NCI-H460 (cell line): ENCODE results near the gene AFAP1. TPM values are rescaled to one million over a fixed set of nuclear protein-coding genes. Genes with fewer than 3 reads are reported as not detected.
"Not testable (repeated sequence)": the region's sequence is repeated elsewhere in the genome, so short reads cannot be mapped to it uniquely, and the experiment has no call there.

Source experiments
- DNase-seq: peaks from one replicate; pipeline ENCODE4 v3.0.0-alpha.2; 2016; ENCODE audit warnings: low read depth; ENCODE audit errors: extremely low read depth
- total RNA-seq: library from RNA; depleted of rRNA; stranded (reverse); fragments of >200 nt; shearing (Covaris generic); gene quantifications from 2 replicates; pipeline ENCODE4 v1.2.3, GENCODE V29; 2014

Gene AFAP1
- total RNA-seq, 1 experiment from 2014 or later, result 29.8 TPM

- no peak for DNase-seq
These were observed 10.8 kb upstream of the AFAP1 start for GRCh38 chr4:7950301-7951092.

DNA sequence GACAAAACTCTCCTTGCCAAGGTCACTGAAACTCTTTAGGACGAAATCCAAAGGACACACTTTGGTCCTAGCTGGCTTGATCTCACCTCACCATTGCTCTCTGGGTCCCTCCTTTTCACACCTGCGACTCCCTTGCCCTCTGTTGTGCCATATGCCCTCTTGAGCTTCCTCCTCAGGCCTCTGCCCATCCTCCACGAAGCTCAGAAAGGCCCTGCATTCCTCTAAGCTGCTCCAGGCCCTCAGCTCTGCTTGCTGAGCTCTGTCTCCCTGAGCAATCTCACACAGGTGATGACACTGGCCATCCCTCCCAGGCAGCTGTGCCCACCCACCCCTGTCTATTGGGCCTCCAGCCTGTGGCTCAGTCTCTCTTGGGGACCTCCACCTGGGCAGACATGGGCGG lies 10.1 kb upstream of the AFAP1 start:
- no peak for DNase-seq

DNA sequence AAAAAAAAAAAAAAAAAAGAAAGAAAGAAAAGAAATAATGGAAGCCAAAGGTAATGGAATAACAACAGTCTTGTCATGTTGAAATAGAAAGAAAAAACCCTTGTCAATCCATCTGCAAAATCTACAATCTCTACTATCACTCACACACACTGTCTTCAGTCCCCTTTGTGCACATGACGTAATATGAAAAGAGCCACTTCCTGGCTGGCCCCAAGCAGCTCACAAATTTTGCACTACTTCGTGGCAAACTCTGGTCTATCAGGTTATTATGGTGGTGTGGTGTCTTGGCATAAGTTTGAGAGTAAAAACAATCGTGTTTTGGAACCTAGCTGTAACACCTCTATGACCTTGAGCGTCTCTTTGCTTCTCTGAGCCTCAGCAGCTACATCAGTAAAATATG lies 8.3 kb upstream of the AFAP1 start:
- no peak for DNase-seq

DNA sequence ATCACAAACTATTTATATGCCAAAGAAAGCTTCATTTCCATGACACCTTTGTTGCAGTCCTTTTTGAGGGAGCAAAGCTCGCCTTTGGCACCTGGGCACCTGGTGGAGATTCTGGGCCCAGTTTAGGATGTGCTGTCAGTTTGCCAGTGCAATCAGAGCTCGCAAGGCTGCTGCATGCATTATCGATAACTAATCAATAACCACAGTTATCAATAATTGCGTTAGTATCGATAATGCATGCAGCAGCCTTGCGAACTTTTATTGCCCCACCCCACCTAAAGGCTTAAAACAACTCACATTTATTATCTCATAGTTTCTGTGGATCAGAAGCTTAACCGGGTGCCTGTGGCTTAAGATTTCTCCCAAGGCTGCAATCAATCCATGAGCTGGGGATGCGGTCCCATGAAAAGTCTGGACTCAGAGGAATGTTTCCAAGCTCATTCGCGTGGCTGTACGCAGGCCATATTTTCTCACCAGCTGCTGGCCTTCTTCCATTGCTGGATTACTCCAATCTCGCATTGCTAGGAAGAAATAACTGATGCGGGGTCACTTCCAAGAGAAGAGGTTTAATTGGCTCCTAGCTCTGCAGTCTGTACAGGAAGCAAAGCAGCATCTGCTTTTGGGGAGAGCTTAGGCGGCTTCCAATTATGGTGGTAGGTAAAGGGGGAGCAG lies 6.2 kb upstream of the AFAP1 start:
- DNase-seq, result no peak

GRCh38 chr4:7944599-7945220 lies 5.0 kb upstream of the AFAP1 start:
- DNase-seq, result no peak

DNA sequence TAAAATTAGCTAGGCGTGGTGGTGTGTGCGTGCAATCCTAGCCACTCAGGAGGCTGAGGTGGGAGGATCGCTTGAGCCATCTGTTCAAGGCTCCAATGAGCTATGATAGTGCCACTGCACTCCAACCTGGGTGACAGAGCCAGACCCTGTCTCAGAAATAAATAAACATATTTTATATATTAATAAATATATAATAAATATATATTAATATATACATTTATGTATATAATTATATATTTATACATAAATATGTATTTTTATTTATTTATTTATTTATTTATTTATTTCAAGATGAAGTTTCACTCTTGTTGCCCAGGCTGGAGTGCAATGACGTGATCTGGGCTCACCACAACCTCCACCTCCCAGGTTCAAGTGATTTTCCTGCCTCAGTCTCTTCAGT lies 4.0 kb upstream of the AFAP1 start:
- not testable (repeated sequence) for DNase-seq

DNA sequence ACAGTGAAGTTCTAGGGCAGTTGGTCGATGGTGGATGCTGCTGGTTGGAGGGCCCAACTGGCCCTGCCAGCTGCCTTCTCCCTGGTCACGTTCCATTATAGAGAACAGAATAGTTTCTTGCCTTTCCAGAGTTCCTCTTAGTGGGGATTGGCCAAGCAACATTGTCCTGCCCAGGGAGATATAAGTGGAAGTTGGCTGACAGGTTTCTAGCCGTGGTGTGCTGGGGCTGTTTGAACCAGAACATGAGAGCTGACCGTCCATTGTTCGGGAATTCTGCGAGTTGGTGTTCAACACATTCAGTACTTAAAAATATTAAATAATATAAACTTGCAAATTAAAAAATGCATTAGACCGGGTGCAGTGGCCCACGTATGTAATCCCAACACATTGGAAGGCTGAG lies 3.5 kb upstream of the AFAP1 start:
- DNase-seq, result no peak

DNA sequence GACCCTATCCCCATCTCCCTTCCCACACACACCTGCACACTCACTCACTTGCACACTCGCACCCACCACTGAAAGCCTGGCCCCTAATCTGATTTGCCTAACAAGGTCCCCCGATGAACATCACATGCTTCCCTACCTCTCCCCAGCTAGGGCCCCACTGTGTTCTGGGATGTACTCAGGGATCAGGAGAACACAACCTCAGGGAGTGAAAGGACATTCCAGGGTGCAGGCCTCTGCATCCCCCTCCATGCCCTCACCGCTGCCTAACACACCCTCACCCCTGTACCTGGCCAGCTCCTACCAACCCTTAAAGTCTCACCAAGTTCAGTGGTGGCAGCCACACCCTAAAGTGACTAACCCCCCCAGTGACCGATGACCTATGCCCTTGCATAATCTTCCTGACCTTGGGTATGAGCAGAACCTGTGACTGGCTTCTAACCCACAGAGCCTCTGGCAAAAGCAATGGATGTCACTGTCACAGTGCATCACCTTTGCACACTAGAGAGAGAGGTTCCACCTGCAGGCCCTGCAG lies 2.4 kb upstream of the AFAP1 start:
- DNase-seq, result no peak

- DNase-seq, result no peak
These were observed 1.7 kb upstream of the AFAP1 start for GRCh38 chr4:7941111-7941964.

DNA sequence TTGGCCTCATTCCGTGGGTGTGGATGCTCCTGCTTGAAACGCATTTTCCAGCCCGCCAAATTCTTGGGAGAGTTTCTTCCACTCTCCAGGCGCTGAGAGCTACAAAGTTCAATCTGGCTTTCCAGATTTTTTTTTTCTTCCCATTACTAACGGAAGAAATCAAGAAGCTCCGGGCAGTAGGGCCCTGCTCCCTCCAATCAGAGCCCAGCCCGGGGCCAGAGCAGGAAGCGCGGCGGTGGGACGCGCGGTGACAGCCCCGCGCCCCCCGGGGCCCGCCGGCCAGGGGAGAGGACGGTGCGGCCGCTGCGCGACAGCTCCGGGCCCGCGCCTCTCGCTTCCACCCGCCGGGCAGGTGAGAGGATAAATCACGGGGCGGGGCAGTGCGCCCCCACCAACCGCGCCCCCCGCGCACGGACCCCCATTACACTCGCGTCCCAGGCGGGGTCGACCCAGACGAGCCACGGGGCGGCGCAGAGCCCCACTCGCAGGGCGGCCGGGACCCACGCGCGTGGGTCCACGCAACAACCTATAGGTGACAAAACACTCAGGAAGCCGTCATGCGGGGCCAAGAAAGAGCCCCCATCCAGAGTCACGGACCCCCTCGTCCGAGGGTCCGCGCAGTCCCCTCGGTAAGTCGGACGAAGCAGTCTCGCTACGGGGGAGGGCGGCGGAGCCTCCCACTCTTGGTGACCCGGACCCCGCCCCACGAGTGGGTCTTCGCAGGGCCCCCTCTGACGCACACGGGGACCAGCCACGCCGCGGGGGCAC lies 868 bp downstream of the AFAP1 start:
- DNase-seq, result no peak

DNA sequence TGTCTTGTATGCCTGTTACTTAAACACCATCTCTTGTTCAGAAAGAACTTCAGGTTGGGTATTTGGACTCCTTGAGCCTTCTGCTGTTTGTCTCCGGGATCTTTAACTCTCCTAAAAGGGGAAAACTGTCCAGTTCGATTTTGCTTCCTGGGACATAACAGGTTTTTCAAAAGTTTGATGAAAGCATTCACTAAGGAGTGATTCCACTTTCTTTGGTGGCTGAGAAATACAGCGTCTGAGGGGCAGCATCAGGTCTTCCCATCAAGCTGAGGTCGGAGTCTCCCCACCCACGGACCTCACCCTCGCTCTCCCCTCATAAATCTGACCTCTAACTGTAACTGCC lies 1.4 kb downstream of the AFAP1 start:
- no peak for DNase-seq

DNA sequence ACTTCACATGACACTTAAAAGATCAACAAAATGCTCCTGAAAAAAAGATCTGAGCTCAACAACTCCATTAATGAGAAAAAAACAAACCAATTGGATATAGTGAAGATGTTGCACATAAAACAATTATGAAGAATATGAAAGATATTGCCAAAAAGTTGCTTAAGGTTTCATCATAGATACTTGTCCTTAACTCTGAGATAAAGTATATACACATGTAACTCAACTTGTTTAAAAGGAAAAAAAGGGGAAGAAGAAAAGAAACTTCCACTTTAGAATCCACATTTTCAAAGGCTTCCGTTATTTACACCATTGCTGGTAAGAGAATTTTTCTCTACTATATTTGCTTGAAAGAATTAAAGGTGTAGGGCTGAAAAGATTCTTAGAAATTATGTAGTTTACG lies 2.7 kb downstream of the AFAP1 start:
- no peak for DNase-seq

DNA sequence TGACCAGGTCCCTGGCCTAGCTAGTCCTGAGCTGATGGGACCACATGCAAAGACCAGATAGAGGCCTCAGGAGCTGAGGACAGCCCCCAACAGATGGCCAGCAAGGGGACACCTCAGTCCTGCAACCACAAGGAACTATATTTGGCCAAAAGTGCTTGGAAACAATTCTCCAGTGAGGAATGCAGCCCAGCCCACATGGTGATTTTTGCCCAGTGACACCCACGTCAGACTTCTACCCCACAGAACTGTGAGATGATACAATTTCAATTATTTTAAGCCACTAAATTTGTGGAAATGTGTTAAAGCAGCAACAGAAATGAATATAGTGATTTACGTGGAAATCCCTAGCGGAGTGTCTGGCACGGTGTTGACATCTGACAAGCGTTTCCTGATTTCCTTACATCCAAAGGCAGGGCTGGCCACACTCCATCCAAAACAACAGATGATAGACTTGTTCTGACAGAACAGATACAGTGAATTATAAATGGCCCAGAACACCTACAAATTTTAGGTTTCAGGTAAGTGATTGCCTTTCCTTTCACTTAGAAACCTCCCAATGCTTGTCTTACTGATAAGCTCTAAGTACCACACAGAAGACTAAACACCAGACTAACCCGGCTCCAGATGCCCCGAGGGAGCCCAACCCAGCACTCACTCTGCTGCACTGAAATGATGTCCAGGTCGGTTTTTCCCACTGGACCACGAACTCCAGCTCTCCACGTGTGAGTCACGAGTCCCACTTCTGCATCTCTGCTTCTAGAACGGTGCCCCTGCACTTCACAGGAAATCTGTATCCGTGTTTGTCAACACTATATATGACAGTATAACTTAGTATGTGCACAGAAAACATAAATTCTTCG lies 5.8 kb downstream of the AFAP1 start:
- no peak for DNase-seq

DNA sequence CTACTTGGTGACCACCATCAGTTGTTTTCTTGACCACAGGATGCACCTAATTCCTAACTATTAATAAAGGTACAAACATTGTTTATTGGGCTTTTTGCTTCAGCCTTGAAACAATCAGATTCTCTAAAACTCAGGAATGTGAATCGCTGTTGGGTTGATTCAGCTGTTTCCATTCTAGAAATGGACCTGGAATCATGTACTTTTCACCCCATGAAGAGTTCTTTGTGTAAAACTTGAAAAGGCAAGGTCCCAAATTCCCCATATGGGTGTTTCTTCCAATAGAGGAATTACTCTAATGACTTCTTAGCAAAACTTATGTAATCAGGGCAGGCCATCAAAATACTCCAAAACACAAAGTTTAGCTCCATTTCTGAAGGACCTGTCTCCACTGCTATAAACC lies 7.4 kb downstream of the AFAP1 start:
- DNase-seq, result no peak

DNA sequence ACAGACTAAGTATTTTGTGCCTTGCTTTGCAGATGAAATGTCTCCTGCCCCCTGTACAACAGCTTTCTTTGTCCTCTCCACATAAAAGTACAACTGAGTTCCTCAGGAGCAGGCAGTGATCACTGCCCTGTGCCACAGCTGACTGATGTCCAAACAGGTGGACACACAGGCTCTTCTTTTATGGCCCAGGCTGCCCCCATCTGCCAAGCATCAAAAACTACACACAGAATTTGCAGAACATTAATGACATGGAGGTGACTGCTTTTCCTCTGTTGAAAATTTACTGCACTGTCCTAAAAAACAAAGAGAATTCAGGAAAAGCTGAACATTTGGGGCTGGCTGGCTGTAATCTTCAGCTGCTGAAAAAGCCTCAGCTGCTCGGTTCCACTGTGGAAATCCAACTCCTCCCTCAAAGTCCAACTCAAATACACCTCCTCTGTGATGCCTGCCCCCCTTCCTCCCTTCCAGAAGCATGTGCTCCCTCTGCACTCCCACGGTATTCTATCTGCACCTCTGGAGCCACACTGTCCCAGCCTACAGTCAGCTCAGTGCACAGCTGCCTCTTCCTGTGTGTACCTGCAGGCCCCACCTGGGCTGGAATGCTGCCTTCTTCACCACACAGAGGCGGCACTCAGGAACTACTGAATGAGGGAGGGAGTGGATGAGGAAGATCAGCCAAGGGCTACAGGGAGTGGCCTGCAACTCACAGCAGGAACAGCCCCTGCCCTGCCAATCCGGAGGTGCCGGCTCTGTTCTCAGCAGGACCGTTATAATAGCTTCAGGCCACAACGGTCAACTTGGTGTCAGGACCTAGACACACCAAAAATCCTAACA lies 10.3 kb downstream of the AFAP1 start:
- no peak for DNase-seq

GRCh38 chr4:7928711-7929110 lies 10.9 kb downstream of the AFAP1 start:
- no peak for DNase-seq

GRCh38 chr4:7926822-7927221 lies 12.8 kb downstream of the AFAP1 start:
- no peak for DNase-seq

- no peak for DNase-seq
These were observed 15.1 kb downstream of the AFAP1 start for GRCh38 chr4:7924570-7924969.
